EL (cell line): ENCODE data around the gene UPK3A.

Experiments used
- DNase-seq: peaks from one replicate; pipeline ENCODE4 v3.0.0-alpha.2; 2016

UPK3A gene

DNA sequence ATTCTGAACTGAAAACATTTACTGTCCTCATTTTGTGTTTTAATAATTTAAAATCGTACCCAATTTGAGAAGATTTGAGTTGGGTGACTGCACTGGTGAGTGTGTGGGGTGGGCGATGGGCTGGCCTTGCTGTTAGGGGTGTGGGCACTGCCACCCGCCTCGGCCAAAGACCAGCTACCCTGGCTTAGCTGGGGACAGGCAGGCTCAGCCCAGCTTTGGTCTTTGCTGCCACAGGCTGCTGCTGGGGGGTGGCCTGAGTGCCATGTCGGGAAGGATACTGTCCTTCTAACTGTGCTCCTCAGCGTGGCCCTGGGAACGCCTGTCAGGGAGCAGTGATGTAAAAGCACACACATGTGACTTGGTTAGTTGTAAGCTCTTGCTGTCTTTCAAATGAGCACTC lies 47.3 kb downstream of the UPK3A start:
- DNase-seq = no peak

DNA sequence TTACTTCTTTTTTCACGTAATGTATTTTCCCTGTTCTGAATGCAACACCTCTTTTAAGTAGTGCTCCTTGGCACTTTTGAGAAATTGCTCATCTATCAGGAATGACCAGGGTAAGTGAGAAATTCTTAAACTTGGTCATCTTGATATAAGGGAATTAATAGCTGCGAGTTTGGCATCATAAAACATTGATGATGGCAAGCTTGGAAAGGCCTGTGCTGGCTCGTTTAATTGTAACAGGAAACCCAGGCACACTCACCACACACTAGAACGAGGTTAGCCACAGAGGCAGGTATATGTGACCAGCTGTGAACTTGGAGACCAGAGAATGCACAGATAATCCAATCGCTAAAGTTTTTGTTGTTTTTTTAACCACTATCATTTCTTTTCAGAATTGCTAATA lies 49.3 kb downstream of the UPK3A start:
- no peak for DNase-seq

DNA sequence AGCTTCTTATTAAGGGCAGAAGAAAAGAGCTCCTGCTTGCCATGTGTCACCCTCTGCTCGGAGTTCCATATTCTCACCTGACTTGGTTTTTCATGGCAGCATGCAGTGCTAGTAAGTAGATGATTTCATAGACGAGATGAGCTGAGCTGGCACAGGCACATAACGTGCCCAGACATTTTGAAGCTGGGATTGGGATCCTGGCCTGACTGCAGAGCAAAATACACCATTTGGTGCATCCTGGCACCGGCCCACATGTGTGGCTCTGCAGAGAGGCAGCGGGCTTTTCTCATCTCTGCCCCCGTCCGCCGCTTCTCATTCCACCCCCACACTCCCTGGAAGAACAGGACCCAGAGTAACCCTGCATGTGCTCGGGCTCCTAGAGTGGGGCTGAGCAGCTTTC lies 49.8 kb downstream of the UPK3A start:
- no peak for DNase-seq

DNA sequence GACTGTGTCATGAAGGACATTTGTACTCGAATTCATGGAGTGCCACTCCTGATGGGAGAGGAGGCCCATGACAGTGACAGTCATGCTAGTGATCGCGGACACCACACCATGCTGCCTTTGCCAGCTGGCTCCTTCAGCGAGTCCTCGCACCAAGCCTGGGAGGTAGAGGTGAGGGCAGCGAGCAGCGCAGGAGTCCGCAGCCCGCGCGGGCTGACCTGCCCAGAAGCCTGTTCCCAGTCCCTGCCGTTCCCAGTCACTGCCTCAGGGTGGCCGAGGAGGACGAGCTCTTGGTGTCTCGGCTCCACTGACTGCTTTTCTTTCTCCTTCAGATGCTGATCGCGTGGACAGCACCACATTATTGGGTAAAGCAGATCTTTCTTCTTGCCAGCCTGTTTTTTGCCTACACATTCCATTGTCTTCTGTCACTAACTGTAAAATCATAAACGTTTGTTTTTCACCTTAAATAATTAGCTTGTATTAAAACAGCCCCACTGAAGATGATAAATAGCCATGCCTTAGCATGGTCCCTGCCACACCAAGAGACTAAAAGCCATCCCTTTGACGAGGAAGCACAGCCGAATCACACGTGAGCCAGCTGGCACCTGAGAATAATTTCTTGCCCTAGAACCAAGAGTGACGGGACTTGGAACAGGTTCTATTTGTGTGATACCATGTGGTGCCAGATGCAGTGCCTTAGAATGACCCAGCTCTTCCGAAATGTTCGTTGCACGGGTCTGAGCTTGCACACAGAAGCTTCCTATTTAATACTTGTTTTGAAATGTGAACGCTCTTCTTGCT lies 50.5 kb downstream of the UPK3A start:
- DNase-seq = no peak

DNA sequence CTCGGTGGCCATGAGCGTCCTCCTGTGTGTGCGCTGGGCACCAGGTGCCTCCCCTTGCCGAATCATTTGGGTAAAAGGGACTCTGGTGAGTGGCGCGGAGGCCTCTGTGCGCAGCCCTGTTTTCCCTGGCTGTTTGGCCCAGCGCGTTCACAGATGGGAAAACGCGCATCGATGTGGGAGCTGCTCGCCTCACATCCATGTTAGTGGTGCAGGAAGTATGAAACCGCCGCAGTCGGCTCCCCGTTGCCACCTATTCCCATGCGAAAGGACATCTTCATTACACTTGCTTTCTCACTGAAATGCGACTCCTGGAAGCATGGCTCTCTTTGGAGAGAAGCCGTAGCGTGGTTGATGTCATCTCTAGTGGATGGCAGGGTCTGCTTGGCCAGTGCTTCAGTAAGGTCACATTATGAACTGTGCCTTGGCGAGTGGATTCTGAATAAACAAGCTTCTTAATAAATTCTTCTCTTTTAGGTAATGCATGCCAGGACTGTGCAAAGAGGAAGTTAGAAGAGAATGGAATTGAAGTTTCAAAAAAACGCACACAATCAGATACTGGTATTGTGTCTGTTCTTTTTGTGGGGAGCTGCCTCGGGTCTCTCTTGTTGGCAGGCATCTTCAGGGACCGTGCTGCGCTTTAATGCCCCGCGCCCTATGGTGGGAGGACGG lies 51.2 kb downstream of the UPK3A start:
- DNase-seq = no peak

DNA sequence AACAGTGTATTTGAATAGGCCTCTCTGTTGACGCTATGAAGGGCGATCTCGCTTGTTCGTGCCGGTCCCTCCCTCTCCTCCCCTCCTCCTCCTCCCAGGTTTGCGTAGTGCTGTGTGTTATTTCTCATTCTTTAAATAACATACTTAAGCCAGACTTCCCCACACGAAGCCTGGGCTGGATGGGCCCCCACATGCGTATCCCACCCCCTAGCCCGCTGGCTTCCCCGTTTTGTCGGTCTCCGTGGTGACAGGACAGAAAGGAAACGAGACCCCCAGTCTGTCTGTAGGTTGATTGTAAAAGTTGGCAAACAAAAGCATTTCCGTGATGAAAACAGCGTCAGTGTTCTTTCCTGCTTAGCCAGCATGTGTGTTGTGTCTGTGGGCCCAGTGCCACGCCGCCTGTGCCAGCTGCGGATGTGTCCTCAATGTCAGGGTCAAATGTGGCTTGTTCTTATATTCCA lies 52.3 kb downstream of the UPK3A start:
- DNase-seq = no peak

DNA sequence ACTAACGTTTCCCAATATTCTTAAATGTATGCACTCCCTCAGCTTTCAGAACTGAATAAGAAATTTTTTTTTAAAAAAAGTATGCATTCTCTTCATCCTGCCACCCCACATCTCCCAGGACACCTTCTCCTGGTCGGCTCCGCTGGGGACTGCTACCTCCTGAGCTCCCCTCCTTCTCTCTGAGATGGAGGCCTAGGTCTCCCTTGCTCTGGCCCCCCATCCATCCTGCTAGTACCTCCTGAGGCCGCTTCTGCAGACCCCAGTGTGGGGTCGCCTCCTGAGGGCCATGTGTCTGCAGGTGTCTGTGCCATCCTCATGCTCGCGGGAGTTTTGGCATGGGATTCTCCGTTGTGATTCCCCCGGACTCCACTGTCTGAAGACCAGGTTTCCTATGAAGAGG lies 52.8 kb downstream of the UPK3A start:
- no peak for DNase-seq

DNA sequence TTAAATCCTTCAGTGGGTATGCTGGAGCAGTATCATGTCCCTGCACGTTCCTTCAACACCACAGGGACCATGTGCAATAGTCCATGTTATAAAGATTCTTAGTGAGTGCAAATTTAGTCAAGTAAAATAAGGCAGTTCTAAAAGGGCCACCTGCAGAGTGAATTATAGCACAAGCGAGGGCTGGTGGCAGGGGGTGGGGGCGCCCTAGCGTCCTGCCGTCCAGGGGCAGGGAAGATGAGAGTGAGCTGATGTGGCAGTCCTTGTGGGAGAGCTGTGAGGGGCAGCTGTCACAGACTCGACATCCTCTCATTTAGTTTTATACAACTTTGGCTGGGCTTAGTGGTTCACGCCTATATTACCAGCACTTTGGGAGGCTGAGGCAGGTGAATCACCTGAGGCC lies 54.0 kb downstream of the UPK3A start:
- DNase-seq = no peak

DNA sequence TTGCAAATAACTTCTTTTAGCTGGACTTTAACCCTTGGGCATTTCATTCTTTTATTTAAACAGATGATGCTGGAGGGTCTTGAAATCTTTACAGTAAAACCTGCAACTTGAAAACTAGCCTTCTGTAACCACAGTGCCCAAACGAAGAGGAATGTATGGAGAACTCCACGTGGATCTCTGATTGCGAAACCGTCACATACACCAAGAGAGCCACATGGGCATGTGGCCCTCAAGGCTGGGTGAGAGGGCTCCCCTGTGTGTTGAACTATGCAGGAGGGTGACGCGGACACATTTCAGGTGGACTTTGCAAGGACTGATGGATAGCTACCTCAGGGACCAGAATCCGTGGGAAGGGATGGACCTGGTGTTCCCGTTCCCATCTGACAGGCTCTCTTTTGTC lies 55.6 kb downstream of the UPK3A start:
- DNase-seq = no peak

DNA sequence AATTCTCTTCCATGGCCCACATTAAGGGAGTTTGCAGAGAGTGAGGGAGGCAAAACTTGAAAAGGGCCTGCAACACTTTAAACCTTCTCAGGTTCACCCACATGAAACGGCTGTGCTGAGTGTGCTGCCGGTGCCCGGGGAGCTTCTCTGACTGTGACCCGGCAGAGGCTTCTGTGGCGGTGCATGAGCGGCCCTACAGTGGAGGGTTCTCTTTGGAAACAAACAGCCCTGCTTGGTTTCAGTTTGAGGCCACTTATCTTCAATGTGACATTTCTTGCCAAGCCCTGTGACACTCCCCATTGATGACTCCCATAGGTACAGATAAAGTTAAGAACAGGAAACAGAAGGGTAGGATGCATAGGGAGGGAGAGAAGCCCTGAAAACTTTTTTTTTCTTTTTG lies 56.7 kb downstream of the UPK3A start:
- no peak for DNase-seq

DNA sequence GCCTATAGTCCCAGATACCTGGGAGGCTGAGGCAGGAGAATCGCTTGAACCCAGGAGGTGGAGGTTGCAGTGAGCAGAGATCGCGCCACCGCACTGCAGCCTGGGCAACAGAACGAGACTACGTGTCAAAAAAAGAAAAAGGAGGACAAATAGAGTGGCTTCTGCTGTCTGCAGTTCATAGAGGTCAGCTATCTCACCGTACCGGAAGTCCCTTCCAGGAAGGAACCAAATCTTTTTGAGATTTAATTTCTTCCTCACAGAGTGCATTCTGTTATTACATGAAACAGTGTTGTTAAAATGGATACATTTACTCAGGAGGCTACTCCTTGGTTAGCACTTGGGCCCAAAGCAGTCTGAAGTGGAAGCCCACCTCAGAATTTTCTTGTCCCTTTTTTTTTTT lies 58.4 kb downstream of the UPK3A start:
- DNase-seq = no peak

DNA sequence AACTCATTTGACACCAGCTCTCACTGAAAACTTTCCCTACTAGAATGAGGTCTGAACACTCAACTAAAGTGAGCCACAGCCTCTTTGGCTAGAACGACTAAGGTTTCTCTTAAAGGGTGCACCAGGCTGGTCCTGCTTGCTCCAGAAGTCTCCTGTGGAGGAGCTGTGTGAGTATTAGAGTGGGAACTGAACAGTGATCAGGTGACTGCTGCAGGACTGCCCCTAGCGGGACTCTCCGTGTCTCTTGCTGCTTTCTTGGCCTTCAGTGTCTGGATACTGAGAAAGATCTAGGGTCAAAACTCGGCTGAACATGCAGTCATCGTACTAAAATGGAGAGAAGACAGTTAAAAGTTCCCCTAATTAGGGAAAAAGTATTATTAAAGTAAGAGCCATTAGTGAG lies 59.6 kb downstream of the UPK3A start:
- no peak for DNase-seq
